SK-N-SH (cell line): ENCODE data around the gene ATP8A1.

ENCODE experiments used
- CHD2 ChIP-seq: fragments of 150-350 bp; IDR thresholded peaks from 2 replicates; pipeline ENCODE4 v1.6.1; 2018; ENCODE audit warnings: low read length; ENCODE audit not compliant: partially characterized antibody
- EP300 ChIP-seq, 2 experiments: IDR thresholded peaks; 2 replicates each; pipeline versions ENCODE4 v1.4.0 to v1.6.1; 2012; ENCODE audit warnings: borderline replicate concordance in 1 of 2, low read depth in 1 of 2, low read length in 1 of 2
- FOXJ3 ChIP-seq: sonication (generic); formaldehyde crosslinking; IDR thresholded peaks from 2 replicates; pipeline ENCODE4 v1.5.1; 2020; ENCODE audit warnings: mild to moderate bottlenecking, missing genetic modification reagents
- NFIC ChIP-seq: IDR thresholded peaks from 2 replicates; pipeline ENCODE4 v1.4.0; 2012; ENCODE audit warnings: borderline replicate concordance
- POLR2AphosphoS5 ChIP-seq: IDR thresholded peaks from 2 replicates; pipeline ENCODE4 v1.6.1; 2012; ENCODE audit warnings: low read depth, low read length
- TF ChIP-seq, protein P1 (sequence below): fragments of 200-600 bp; sonication (generic); IDR thresholded peaks from 2 replicates; pipeline ENCODE4 v1.6.1; 2017; ENCODE audit warnings: antibody characterized with exemption, mild to moderate bottlenecking, moderate library complexity
- TF ChIP-seq, protein P2 (sequence below): IDR thresholded peaks from 2 replicates; pipeline ENCODE4 v1.4.0; 2012; ENCODE audit warnings: low read depth
- TF ChIP-seq, protein P3 (sequence below): fragments of 150-350 bp; IDR thresholded peaks from 2 replicates; pipeline ENCODE4 v1.6.1; 2017; ENCODE audit warnings: antibody characterized with exemption, low read length, low read depth, borderline replicate concordance

DNA sequence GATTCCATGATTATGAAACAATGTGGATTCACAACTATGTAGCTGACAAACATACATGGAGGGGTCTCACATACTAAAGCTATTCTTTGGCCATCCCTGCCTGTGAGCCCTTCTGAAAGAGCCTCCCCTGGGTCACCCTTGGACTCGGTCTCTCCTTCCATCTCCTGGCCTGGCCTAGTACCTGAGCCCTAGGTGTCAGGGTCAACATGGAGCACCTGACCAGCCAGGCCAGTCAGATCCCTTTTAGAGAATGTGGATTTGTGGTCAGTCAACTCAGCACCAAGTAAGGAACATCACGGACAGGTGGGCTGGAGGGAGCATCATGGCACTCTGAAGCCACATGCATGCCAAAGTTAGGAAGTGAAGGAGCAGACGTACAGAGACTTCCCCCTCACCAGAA lies 16.3 kb downstream of the ATP8A1 start:
- TF ChIP-seq, protein P1, sequence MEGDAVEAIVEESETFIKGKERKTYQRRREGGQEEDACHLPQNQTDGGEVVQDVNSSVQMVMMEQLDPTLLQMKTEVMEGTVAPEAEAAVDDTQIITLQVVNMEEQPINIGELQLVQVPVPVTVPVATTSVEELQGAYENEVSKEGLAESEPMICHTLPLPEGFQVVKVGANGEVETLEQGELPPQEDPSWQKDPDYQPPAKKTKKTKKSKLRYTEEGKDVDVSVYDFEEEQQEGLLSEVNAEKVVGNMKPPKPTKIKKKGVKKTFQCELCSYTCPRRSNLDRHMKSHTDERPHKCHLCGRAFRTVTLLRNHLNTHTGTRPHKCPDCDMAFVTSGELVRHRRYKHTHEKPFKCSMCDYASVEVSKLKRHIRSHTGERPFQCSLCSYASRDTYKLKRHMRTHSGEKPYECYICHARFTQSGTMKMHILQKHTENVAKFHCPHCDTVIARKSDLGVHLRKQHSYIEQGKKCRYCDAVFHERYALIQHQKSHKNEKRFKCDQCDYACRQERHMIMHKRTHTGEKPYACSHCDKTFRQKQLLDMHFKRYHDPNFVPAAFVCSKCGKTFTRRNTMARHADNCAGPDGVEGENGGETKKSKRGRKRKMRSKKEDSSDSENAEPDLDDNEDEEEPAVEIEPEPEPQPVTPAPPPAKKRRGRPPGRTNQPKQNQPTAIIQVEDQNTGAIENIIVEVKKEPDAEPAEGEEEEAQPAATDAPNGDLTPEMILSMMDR, result no peak
- TF ChIP-seq EP300 (IDR thresholded peaks at IDR 0.05; ENCODE audit: borderline replicate concordance in 1 of 2, low read depth in 1 of 2, low read length in 1 of 2) (no peak), NFIC (no peak), CHD2 (no peak), FOXJ3 (no peak), POLR2AphosphoS5 (no peak)
- TF ChIP-seq, protein P2, sequence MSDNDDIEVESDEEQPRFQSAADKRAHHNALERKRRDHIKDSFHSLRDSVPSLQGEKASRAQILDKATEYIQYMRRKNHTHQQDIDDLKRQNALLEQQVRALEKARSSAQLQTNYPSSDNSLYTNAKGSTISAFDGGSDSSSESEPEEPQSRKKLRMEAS, result no peak
- TF ChIP-seq, protein P3, sequence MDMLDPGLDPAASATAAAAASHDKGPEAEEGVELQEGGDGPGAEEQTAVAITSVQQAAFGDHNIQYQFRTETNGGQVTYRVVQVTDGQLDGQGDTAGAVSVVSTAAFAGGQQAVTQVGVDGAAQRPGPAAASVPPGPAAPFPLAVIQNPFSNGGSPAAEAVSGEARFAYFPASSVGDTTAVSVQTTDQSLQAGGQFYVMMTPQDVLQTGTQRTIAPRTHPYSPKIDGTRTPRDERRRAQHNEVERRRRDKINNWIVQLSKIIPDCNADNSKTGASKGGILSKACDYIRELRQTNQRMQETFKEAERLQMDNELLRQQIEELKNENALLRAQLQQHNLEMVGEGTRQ, result no peak
